Stimulated activated CD4-positive, alpha-beta T cell treated with anti-CD3 and anti-CD28 coated beads, Interleukin-15, amount 100 ng/mL, for 1 hour (primary cell): ENCODE measurements around the gene KSR1.
"Not testable (repeated sequence)": the region's sequence is repeated elsewhere in the genome, so short reads cannot be mapped to it uniquely, and the experiment has no call there.

Experiments used
- DNase-seq, 2 donors: peaks; one replicate each; pipeline ENCODE4 v3.0.0-alpha.2; 2020; ENCODE audit warnings: low read depth in 1 of 2, low spot score in 1 of 2

KSR1 gene

DNA sequence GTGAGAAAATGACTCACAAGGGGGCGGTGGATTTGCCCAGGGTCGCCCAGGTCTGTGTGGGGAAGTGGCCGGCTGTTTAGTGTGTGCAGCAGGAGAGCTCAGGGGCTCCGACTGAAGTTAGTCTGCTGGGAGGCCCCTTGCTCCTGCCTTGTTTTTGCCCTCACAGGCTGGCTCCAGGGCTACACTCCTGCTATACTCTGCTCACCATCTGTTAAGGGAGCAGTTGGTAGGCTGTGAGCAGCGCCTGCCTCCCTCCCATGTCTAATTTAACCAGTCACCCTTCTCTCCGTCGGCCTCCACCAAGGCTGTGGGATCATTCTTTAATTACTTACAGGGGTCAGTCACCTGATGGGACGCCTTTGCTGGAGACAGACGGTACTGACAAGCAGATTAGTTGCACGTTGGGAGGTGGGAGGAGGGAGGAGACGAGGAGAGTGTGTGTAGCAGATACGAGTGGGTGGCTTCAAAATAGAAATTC is 35.5 kb downstream of the KSR1 start:
- DNase-seq = no peak

DNA sequence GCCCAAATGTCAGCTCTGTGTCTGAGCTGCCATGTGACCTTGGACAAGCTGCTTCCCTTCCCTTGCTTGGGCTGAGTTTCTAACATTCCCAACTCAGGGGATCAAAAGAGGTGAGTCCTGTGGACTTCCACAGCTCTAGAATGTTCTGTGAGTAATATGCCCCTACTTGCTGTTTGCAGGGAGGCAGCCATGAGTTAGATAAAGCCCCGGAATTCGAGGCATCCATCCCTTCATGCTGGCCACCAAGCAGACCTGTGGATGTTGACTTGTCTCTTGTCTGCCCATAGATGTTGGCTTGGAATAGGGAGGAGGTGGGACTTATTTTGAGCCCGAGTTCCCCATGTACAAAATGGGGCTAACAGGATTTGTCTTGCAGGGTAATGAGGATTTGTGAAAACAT is 36.2 kb downstream of the KSR1 start:
- no peak for DNase-seq

DNA sequence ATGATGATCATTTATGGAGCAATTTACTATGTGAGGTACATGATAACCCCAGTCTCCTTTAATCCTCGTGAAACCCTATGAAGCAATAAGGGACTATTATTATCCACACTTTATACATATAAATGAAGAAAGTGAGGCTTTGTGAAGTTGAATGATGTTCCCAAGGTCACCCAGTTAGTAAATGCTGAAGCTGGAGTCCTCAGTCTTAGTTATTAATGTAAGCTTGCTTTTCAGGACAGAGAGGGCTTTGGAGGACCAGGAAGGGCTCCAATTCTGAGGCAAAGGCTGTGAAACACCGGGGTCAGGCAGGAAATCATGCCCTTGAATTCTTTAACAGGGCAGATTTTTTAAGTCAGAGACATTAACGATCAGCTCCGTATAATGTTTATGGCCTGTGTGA is 36.8 kb downstream of the KSR1 start:
- DNase-seq = no peak

DNA sequence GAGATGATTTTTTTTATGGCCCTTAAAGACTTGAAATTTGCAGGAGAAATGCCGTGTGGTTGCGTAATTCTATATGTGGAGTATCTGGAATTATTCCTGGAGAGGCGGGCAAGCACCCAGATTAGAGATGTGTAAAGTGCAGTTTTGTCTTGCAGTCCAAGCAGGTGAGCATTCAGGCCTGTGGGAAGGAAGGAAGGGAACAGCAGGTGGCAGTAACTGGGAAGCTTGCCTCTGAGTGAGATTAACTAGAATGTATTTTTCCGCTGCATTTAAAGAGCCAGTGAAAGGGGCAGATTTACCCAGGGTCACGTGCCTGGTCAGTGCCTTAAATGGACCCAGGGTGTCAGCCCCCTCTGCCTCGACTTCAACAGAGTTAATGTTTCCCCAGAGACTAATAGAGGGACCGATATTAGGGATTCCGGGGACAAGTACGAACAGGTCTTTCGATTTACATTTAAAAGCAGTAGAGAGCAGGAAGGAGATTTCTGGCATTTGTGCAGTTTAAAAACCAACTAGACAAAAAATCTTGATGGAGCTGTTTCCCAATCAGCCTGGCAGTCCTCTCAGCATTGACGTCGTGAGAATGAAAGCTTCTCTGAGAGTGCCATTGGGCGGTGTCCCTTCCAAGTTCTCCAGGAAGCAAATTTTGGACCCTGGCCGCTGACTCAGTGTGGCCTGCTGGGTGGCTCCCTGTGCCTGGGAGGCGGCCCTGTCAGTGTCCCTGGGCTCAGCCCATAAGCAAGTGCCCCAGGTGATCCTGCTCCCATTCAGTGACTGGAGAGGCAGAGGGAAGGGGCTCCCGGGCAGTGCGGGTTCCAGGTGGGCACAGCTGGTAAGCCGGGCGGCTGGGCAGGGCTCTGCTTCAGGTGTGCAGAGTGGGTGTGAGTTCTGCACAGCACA is 38.2 kb downstream of the KSR1 start:
- DNase-seq = no peak

DNA sequence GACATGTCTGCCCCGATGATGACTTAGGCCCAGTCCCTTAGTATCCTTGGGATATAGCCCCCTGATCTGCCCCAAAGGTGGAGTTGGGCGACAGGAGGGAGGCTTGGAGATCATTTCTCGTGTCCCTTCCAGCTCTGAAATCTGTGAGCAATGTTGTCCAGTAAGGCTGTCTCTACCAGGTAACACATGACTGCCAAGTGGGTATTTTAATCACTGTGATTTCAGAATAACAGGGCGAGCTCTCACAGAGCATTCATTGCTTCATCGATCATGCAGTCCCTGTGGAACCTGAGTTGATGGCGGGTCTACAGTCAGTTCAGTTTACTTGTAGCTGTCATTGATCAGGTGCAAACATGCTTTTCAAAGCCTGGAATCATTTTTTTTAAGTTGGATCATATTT is 39.2 kb downstream of the KSR1 start:
- no peak for DNase-seq

DNA sequence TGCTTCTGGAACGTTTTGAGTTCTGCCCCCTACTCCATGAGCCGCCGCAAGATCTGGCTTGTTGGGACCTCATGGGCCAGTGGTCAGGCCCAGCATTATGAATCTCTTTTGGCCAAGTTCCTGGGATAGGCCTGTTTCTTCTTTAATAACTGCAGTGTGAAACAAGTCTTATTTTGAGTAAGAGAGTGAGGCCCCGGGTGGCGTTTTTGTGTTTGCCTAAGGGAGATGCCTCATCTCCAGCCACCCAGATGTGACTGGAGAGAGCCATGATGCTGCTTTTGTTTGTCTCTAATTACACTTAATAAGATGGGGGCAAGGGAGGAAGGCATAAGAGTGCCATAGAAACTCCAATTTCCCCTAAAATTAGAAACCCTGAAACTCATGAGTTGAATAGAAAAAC is 39.8 kb downstream of the KSR1 start:
- no peak for DNase-seq

DNA sequence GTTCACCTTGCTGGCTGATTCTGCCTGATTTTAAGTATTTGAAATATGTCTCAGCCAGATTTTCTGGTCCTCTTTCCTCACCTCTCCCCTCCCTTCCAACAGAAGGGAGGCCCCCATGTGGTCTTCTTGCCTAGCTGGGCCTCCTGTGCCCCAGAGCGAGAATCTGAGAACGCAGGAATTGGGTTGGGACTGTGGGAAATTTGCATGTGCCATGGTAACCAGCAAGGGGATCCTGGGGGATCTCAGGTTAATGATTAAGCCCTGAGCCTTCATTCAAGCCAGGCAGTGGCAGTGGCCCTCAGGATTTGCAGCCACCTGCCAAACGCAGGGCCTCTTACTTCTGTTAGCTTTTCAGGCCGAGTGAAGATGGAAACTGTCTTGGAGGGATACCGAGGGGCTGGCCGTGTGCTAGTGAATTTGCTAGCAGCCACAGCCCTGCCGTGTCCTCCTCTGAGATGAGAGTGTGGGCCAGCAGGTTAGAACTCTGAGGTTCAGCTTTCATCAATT is 40.2 kb downstream of the KSR1 start:
- DNase-seq = no peak

DNA sequence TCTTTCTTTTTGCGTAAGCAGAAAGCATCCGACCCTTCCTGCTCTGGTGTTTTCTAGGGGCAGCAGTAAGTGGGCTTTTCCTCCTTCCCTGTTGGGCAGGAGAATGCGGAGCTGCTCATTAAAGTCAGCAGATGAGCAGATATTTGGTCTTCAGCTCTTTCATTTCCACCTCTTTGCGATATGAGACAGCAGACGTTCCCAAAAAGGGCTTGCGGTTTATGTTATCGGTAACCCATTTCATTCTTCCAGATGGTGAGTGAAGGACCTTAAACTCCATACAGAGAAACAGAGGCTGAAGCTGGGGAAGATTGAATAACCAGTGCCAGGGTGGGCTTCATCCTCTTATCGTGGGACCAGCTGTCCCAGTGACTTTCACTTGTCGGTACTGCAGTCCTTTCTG is 40.7 kb downstream of the KSR1 start:
- DNase-seq = no peak

DNA sequence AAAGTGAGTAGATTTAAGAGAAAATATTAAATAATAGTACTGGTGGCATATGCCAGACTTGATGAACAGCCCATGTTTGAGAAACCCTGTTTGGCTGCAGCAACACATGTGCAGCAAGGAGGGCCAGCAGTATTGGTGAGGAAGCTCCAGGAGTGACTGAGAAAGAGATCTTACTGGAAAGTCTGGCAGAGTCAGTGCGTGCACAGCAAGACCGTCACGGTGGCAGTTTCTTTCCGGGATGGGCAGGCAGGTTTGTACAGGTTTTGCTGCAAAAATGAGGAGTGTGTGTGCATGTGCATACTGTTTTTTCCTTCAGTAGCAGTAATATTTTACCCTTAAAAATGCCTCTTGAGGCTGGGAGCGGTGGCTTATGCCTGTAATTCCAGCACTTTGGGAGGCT is 41.4 kb downstream of the KSR1 start:
- DNase-seq = no peak

DNA sequence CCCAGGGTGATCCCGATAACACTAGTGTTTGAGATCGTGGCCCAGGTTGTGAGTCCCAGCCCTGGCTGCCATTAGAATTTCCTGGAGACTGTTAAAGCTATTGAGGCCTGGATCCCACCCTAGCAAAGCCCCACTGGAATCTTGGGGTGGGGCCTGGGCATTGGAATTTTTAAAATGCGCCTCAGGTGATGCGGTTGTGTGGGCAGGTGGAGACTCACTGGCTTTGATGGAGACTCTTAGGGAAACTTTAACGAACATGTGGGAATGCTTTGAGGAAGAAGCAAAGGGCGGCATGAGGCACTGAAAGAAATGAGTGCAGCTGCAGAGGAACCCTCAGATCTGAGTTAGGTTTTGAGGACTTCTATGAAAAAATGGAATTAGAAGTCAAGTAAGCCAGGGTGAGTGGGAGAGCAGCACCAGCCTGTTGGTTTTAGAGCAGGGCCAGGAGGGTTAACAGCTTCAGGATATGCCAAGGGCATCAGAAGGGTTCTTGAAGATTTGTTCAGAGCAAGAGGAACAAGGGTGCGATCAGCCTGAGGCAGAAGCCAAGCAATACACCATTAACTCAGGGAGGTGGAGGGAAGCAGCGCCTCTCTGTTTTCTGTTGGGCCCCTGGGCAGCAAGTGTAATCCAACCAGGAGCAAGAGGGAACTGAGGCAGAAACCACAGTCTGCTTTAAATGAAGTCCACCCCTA is 42.5 kb downstream of the KSR1 start:
- no peak for DNase-seq

DNA sequence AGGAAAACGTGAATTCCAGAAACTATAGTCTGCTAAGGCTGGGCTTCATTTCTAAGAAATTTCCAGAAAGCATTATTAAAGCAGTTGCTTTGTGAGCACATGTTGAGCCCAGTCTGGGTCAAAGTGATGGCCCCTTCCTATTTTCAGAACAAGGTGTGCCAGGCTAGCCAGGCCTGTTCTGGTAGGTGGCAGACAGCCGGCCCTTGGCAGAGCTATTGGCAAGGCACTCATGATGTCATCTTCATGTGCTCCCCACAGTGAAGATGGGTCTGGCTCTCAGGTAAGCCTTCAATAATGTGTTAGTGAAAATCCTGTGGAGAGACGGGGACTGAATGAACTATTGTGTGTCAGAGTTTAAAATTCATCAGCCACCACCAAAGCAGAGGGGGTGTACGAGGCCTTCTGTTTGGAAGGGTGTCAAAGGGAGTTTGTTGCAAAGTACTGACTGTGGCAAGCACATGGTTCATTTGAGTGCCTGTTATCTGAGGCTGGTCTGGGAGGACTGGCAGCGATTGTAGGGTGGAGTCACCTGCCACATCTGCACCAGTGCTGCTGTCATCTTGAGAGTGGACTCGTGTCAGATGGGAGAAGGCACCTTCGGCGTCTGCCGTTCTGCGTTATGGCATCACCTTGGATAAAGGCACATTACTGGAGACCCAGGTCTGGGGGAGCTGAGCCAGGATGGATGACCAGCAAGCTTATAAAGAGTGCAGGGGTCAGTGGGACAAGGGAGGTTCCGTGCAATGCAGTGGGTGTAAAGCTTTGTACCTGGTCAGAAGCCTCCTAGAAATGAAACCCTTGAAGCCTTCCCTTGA is 43.4 kb downstream of the KSR1 start:
- DNase-seq = no peak

DNA sequence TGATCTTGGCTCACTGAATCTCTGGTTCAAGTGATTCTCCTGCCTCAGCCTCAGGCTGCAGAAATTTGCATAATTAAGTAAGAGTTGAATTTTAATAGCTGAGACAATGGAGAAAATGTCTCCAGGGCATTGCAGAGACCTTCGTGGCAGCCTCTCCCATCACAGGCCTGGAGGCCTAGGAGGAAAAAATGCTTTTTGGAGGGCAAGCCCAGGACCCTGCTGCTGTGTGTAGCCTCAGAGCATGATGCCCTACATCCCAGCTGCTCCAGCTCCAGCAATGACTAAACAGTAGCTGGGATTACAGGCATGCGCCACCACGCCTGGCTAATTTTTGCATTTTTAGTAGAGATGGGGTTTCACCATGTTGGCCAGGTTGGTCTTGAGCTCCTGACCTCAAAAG is 45.1 kb downstream of the KSR1 start:
- DNase-seq = not testable (repeated sequence)

DNA sequence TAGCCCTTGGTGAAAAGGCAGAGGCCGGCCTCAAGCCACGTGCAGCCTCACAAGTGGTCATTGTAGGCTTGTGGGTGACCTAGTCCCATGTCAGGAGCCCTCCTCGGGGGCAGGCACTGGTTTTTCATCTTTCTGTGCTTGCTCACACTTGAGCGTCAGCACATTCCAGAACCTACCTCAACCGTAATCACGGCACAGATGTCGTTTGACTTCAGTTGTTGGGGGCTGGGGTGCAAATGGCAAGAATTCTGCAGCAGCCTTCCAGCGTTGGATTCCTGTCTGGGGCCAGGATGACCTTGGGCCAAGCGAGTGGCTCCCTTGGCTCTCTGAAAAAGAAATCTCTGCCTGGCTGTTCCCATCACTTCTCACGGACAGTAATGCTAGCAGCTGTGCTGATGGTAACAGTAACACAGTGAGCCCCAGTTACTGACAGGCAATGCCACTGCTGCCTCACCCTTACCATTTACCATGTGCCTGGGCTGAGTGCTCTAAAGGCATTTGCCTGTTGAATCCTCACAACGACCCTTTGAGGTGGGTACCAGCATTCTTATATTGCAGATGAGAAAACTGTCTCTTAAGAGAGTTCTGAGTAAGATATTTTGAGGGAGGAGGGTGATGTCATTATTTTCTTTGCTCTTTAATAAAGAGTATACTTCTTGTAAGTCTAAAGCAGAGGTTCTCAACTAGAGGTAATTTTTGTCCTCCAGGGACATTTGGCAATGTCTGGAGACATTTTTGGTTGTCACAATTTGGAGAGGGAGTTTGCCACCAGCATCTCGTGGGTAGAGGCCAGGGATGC is 46.5 kb downstream of the KSR1 start:
- DNase-seq = no peak

DNA sequence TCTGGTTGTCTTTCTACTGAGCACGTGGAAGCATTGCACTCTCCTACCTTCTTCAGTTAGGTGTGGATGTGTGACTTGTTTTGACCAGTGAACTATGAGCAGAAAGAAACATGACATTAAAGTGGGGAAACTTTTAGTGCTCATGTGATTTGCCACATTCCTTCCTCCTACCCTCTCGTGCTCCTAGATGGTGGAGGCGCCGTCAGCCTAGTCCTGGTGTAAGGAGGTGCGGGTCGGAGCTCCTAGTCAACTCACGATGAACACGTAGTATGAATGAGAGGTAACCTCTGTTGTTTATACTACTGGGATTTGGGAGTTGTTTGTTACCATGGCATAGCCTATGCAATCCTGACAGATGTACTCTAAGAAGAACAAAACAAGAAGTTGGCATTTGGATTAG is 47.4 kb downstream of the KSR1 start:
- DNase-seq = no peak

DNA sequence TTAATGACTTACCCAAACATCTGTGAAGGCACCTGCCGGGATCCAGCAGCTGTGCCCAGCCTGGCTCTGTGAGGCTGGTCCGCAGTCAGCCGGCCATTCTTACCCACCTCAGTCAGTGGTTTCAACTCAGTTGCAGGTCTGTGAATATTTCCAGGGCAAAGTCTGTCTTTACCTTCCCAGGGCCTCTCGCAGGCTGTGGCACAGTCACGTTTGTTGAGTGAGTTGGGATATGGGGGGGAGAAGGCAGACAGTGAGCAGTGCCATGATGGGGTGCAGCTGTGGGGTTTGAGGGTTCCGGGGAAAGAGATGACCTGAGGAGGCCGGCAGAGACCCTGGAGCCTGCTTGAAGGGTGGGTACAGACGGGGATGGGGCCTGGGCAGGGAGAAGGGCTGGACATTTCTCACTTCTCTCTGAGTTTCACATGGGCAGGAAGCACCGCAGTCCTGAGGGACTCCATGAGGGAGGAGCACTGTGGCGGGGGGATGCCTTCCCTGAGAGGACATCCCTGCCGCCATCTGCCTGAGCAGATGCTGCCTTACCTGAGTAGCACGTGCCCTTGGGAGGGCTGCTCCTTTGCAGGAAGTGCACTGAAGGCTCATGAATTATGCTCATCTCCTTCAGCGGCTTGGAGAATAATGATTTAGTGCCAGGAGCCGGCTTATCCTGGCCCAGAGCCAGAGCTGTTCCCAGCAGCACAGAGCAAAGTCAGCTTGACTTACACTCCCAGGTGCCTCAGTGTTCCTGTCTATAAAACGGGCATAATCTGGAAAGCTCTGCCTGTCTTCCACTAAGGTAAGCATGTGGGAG is 48.1 kb downstream of the KSR1 start:
- no peak for DNase-seq

DNA sequence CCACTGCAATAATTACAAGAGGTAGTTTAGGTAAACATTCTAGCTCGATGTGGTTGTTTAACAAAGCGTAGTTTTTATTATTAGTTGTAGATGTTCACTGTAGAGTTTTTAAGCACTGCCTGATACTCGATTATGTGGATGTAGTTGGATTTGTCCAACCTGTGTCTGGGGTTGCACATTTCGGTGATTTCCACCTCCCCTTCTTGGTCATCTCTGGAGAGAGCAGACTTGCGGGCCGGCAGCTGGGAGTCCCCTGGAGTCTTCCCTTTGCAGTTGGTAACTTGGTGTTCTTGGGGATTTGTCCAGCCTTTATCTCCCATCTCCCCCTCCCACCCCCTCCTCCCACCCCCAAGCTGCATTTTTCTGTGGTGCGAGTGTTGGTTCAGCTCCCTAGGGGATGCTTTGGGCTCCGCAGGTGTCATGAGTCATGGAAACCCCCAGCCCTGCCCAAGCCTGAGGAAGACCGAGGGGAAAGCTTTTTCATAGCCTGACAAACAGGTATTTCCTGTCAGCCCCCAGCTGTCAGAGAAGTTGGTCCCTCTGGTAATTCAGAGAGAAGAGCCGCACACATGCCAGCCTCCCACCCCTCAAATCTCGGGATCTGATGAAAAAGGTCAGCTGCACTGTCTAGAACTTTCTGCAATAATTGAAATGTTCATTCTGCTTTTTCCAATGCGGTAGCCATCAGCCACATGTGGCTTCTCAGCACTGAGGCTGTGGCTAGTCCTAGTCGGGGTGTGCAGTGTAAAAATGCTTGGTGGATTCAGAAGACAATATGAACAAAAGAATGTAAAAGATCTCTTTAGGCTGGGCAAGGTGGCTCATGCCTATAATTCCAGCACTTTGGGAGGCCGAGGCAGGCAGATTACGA is 50.3 kb downstream of the KSR1 start:
- no peak for DNase-seq

DNA sequence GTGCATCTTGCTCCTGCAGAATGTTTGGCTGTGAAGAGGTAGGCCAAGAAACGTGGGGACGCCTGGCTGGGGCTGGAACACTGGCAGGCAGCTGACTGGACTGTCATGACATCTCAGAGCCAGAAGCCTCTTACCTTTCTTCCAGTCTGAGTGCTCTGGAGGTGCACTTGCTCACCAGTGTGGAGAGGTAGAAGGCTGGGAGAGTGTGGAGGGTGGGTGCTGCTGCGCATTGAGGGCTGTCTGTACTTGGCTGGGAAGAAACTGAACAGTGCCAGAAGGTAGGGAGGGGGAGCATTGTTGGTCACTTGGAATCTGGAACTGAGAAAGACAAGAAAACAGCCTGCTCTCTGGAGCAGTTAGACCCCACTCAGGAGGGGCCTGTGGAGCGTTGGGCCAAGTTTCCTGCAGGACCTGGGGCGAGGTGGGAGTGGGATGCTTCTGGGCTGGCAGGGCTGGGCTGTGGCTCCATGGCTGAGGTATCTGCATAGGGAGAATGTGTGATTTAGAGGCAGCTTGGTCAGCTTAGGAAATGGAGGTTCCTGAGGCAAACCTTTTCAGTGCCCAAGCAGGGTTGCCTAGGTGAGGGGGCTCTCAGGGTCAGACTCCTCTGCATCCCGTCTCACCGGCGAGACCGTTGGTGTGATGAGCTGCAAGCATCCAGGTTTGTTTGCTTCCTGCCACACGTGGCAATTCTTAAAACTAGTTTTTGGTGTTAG is 55.1 kb downstream of the KSR1 start:
- no peak for DNase-seq

DNA sequence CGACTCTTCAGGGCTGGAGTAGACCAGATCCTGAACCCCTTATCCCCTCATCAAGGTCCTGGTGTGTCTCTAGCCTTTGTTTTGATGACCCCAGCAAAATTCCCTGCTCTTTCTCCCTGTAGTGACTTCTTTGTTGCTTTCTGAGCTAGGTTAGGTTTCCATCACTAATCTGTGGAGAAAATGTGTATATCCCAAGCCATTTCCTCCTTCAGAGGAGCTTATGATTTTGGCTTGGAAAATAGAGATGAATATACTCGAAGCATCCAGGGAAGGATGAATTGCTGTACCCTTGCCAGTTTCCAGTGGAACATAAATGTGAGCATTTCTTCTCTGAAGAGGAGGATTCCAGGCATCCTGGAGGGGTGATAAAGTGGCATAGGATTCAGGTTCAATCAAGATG is 55.8 kb downstream of the KSR1 start:
- DNase-seq = no peak
